SK-N-SH treated with all-trans-retinoic acid at 6 μM for 48 hours (cell line): ENCODE results near the gene DDX25.

Source experiments
- ESRRG ChIP-seq: fragments of 250-450 bp; sonication (Bioruptor Pico); IDR thresholded peaks from 2 replicates; pipeline ENCODE4 v1.6.1; 2021; ENCODE audit warnings: mild to moderate bottlenecking
- PATZ1 ChIP-seq: fragments of 250-450 bp; sonication (Bioruptor Pico); IDR thresholded peaks from 2 replicates; pipeline ENCODE4 v1.8.0; 2020; ENCODE audit warnings: mild to moderate bottlenecking, moderate library complexity, borderline replicate concordance
- ZNF8 ChIP-seq: fragments of 450-650 bp; formaldehyde crosslinking; IDR thresholded peaks from 2 replicates; pipeline ENCODE4 v1.5.0; 2020; ENCODE audit warnings: mild to moderate bottlenecking, moderate library complexity

DNA sequence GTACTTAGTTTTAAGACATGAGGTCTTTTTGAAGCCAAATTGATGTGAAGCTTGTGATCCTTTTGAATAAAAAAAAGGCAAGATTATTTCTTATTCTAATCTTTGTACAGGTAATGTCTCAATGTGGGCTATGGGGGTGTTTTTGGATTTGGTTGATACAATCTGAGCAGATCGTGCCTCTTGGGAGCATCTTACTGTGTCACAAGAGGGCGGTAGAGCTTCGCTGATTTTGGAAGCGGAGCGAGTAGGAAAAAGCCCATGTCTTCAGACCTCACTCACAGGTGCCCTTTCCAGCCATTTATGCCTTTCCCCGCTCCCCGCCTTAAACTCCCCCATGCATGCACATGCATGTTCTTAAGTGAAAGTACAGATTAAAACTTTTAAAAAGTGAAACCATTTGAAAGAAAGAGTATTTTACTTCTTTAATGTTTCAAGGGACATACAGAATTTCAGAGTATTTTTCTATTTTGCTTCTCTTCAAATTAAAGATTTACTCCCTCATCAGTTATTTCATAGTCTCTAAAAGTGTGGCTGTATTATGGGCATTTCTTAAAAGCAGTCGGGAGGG is 18.8 kb downstream of the DDX25 start:
- TF ChIP-seq ZNF8 (no peak), PATZ1 (no peak), ESRRG (no peak)
